GM04504 (cell line): ENCODE measurements around the gene PKDCC.

Source experiments
- DNase-seq: peaks from one replicate; pipeline ENCODE4 v3.0.0-alpha.2; 2012; ENCODE audit warnings: low read depth

The PKDCC gene

DNA sequence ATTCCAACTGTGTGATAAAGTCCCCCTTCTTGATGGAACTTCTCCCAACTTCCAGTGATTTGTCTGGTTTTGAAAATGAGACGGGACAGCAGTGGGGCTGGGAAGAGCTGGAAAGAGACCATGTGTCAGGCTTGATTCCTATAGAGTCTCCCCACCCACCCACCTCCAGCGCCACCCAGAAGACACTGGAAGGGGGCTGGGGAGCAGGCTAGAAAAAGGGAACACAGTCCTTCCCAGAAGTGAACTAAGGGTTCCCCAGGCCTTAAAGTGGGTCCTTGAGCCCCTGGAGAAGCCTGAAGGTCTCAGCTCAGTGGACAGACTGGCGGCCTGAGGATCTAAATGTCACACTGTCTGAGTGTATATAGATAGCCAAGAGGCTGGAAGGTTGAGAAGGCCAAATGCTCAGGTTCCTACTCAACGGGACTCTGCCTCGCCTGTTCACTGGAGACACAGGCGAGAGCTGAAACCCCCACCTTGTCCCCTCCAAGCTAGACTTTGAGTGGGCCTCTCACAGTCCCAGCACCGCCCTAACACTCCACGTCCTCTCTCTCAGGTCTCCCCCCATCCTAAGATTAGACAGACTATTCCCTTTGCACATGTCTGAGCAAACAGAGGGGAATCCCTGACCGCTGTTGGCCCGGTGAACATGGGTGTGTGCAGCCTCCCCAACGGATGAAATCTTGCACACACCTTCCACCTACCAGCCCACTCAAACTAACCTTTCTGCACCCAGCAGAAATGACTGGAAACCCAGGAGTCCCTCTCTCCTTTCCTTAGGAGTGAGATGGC is 1.6 kb downstream of the PKDCC start:
- no peak for DNase-seq

DNA sequence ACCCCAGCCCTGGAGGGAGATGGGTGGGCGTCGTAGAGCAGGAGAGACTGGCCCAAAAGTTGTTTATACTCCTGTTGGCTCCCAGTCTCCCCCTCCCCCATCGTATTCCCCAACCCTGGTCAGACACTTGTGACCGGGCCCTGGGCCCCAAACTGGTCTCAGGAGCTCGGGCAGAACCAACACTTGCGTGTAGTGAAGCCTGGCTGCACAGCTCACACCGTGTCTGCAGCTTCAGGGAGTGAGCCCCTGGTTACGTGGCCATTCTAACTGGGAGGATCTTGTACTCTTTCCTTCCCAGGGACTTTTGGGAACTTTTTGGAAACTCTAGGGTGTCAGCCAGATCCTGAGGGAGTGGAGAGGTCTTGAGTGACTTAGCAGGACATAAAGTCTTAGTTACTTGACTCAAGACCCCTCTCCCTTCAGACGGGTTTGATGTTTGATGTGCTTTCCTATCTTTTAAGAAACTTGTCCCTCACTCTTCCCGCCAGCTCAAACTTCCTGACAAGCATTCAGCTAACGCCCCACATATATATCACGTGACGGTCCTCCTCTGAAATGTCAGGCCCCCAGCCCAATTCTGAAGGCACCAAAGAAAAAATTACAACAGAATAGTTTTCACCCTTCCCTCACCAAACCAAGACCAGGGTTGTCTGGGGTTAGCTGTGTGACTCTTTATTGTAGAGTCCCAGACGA is 2.3 kb downstream of the PKDCC start:
- no peak for DNase-seq

DNA sequence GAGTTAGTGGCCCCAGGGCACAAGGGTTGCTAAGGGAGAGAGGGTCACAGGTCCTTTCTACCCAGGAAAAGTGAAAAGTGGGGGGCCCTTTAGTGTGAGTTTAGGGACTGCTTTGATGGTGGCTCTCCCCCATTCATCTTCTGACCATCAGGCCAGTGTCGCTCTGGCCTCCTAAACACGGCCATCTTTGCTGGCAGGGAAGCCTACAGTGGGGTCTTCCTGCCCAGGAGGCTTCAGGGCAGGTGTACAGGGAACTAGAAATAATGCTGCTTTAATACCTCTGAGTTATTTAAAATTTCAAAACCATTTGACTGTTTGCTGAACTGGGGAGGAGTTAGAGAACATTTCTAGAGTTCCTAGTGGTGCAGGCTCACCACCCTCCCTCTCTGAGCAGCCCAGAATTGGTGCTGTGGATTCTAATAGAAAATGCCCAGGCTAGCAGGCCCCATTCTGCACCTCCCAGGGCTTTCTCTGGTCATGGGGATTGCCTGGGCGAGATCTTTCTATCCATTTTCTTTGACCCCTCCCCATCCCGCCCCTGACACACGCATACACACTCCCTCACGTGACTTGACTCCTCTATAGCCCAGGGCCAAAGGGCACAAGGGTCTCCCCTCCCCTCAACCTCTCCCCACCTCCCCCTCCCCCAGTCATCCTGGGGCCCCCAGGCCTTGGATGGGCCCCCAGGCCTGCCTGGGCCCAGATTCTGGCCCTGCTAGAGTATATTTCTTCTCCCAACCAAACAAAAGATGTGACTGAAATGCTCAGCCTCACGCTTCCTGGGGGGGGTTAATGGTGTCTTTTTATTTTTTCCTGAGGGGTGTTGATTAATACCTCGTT is 3.1 kb downstream of the PKDCC start:
- no peak for DNase-seq

DNA sequence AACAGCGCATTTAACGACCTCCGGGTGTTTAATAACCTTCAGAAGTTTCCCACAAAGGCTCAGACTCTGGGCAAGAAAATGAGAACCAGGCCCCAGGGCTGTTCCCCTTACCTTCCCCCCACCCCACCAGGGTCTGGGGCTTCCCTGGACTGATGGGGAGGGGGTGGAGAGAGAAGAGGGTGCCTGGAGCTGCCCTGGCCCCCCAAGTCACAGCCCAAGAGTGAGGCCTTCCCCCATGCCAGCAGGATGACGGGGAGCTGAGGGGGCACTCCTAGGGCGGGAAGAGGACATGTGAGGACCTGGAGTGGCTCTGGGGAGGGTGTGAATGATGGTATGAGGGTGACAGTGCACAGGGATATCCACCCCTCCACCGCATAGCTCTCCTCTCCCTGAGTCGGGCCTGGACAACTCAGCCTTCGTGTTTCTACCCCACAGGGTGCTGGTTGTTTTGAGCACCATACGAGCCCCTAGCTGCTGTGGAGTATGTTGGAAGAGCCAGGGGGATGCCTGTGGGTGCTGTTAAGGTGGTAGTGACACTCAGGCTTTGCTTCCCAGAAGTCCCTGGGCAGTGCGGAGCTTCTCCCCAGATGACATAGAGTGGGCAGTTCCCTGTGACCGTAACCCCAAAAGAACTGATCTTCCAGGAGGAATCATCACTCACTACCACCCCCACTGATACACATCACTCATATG is 3.9 kb downstream of the PKDCC start:
- no peak for DNase-seq

DNA sequence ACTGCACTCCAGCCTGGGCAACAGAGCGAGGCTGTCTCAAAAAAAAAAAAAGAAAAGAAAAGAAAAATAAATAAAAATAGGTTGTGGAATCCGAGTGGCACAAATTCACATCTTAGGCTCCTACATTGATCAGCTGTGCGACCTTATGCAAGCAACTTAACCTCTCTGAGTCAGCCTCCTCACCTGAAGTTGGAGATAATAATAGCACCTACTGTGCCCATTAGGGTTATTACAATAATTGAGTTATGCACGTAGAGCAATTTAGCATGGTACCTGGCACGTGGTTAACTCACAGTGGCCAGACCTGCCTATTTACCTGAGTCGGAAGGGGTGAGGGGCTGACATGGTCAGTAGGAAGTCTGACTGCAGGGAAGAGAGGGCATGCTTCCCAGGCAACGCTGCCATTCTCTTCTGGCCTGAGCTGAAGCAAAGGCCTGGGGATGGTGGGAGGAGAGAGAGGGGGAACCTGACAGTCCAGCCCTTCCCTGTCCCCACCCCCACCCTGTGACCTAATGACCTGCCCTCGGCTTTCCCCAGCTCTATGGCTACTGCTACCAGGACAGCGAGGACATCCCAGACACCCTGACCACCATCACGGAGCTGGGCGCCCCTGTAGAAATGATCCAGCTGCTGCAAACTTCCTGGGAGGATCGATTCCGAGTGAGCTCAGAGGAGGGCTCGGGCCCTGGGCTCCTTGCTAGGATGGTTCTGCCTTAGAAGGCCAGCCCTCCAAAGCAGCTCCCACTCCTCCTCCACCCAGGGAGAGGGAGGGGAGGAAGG is 5.1 kb downstream of the PKDCC start:
- DNase-seq: no peak

DNA sequence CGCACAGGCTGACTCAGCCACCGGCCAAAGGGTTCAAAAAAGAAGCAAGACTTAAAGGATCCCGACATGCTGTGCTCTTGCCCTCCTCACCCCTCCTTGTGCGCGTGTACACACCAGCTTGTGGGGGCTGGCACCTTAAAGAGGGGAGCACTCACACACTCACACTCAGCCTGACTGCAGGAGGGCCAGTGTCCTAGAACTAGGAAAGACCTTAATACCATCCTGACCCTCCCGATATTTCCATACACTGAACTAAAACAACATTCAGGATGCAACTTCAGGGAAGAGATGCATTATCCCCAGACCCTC is 5.6 kb downstream of the PKDCC start:
- no peak for DNase-seq

DNA sequence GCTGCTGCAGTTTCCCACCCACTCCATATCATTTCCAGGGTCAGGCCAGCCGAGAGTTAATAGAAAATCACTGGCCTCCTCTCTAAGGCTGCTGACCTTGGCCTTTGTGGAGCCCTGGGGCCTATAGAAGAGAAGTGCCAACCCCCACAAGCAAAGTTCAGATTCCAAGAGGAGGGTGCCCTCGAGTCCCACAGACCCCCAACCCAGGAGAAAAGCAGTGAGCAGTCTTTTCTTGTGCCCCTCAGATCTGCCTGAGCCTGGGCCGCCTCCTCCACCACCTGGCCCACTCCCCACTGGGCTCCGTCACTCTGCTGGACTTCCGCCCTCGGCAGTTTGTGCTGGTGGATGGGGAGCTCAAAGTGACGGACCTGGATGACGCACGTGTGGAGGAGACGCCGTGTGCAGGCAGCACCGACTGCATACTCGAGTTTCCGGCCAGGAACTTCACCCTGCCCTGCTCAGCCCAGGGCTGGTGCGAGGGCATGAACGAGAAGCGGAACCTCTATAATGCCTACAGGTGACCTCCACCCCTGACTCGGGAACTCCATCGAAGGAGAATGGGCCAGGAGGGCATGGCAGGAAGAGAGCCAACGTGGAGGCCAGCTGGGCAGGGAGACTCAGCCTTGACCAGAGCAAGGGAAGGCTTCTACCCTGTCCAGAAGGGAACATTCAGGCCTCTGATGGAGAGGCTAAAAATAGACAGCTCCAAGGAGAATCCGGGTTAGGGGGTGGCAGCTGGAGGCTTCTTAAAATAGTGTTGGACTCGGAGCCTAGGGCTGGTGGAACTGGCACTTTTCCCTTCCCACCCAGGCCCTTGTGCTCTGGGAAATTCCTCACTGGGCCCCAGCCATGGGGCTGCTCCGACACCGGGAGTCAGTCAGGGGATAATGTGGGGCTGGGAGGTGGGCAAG is 6.2 kb downstream of the PKDCC start:
- no peak for DNase-seq

DNA sequence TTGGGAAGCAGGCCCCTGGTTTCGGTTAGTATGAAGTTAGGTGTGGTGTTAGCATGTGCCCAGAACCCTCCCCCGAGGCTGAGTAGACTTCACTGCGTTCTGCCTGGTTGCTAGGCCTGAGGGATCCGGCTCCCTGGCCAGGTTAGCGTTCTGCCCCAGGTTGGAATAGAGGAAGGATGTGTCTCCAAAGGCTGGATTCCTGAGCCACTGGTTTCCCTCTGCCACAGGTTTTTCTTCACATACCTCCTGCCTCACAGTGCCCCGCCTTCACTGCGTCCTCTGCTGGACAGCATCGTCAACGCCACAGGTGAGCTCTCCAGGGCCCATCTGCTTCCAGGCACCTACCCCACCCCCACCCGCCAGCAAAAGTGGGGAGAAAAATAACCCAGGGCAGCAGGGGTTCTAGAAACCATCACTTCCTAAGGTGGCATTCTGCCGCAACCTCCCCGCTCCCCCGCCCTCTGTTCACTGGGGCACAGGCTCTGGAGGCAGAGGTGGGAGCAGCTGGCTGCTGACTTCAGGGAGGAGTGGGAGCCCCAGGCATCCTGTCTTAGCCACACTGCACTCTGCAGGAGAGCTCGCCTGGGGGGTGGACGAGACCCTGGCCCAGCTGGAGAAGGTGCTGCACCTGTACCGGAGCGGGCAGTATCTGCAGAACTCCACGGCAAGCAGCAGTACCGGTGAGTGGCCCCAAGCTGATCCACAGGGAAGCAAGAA is 7.1 kb downstream of the PKDCC start:
- no peak for DNase-seq

DNA sequence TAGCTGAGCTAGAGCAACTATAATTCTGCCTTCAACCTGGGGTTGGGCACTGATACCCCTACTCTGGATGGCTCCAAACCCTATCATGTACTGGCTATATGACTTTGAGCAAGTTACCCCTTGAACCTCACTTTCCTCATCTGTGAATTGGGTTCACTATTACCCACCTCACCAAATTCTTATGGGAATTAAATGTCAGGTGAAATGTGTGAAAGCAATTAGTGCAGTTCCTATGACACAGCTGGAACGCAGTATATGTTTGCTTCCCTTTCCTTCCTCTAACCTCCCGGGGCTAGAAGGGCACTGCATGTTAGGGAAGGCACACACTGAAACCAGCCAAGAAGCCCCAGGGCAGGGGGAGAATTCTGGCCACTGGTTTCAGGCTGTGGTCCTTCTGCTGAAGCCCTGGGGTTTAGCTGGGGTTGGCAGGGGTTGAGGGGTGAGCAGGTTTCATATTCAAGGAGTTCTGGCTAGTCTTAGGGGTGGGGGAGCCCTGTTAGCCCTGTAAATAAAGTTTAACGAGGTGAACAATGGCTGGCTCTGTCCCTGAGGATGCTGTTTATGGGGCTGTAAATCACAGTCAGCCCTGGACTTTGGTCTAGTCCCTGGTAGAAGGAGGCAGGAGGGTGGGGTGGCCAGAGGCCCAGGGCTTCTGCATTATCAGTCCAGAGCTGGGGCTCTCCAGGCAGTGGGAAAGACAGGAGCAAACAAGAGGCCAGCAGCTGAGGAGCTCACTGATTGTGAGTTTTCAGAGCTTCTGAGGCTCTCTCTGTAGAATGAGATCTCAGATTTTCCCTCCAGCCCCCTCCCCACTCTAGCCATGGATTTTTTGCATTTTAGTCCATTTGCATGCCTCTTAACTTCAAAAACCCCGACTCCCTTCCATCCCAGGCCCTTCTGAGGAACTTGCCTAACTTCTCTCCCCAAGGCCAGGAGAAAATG is 8.0 kb downstream of the PKDCC start:
- DNase-seq: no peak

DNA sequence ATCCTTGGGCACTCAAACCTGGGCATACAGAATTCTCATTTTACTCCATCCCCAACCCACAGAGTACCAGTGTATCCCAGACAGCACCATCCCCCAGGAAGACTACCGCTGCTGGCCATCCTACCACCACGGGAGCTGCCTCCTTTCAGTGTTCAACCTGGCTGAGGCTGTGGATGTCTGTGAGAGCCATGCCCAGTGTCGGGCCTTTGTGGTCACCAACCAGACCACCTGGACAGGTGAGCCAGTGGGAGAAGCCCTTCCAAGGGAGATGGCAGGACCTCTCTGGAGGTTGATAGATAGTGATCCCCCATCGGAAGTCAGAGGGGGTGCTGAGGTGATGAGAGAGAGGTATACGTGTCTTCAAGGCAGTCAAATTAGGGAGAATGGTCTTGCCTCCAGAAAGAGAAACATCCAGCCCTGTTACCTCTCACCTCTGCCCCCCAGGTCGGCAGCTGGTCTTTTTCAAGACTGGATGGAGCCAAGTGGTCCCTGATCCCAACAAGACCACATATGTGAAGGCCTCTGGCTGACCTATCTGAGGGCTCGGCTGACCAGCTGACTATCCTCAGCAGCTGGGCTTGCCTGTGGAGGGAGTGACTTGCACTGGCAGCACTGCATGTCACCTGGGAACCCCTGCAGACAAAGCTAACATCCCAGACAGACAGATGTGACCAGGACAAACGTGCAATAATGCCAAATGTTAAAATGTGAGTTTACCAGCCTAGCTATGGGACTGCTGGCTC is 9.5 kb downstream of the PKDCC start:
- DNase-seq: no peak

DNA sequence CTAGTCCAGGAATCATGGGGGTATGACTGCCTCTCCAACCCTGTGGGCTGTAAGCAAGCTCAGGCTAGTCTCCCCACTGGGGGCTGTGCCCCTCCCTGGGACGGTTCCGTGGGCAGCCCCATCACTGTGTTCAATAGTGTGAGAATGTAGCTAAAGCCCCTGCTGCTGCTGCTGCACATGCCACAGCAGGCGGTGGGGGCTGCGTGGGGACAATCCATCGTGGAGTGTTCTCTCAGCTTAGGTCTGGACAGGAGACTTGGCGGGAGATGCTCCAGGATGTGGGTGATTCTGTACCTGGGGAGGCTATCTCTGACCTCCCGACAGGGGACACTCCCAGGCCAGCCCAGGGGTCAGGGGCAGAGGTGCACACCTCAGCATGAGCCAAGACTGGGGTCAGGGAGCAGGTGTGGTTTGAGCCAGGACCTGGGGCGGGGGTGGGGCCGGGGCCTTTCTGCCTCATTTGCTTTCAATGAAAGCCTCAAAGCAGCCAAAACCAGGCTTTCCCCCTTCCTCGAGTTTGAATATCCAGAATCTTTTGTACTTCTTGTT is 10.2 kb downstream of the PKDCC start:
- DNase-seq: no peak

DNA sequence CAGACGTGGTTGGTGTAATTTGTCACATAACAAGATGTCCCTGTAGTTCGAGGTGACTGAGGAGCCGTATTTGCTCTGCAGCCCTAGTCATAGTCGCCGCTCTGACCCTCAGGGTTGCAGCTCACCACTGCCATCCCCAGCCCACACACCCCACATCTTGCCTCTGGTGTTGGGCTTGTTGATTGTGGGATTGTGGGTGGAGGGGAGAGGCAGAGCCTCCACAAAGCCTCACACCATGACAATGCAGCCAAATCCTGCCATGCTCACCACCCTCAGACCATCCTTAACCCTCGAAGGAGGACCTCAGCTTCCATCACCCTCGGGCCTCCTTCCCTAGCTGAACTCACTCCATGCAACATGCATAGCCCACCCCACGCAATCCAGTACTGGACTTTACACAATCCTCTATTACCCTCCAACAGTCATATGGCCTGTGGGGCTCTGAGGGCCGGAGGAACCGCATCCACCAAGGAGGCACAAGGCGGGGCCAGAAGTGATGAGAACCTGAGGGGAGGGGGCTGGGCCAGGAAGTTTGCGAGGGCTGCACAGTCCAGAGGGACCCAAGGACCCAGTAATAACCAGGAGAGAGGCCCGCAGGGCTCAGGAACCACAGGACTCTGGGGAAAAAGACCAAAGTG is 11.6 kb downstream of the PKDCC start:
- no peak for DNase-seq

DNA sequence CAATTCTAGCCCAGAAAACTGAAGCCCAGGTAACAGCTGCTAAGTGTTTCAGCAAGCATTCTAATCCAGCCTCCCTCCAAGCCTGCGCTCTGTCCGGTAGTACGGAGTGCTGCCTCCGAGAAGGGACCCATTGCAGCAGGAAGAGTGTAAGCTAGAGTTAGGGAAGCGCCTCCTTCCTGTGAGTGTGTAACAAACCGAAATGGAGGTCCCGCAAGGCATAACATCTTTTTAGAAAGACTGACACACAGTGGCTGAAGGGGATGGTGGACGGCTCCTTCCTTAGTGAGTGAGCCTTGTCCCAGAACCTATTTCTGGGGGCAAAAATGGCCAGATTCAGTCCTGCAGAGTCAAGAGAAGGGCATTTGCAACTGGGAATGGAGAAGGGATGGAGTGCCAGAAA is 12.2 kb downstream of the PKDCC start:
- DNase-seq: no peak

DNA sequence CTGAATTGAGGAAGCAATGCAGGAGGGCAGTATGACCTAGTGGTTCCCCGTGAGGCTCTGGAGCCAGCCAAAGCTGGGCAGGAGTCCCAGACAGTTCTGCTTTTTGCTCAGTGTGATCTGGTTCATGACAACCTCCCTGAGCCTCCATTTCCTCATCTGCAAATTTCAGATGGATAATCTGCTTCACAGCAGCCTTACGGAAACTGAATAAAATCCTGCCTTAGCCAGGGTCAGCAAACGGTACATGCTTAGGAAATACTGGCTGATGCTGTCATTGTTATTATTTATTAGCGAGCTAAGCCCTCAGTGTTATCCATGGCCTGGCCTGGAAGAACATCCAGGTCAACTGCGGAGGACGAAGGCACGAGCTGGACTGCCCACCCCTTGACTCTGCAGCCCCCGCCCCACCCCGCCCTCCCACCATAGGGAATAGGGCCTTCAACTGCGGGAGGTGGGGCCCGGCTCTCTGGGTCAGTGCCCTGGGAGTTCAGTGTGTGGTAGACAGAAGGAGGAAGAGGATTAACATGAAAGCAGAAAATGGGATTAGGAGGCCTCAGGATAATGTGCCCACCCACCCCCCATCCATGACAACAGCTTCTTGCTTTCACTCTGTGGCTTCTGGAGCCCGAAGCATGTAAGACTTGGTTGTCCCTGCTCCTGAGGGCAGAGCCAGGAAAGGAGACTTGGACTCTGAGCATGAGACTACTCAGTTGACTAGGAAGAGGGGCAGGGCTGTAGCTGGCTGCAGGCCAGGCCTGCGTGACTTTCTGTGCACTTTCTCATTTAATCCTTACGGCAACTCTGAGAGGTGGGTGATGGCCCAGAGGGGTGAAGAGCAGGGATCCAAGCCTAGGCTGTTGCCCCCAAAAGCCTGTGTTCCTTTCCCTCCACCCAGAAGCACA is 13.1 kb downstream of the PKDCC start:
- no peak for DNase-seq

DNA sequence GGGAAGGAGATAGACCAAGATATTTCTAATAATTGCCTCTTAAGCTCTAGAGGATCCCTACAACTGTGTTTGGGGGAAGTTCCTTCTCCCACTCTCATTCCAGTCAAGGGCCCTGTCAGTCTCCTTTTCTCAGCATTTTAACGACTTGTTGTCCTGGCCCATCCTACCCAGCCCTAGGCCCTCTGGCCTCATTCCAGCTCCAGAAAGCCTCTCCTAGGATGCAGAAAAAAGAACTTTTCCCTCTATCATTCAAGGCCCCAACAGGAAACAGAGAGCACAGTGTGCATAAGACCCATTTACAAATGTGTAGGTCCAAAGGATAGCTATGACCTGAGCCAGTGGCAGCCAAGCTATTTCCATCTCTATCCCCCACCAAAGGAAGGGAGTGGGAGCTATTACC is 14.0 kb downstream of the PKDCC start:
- DNase-seq: no peak
